ENCODE data around the gene ANGPT4.

DNA sequence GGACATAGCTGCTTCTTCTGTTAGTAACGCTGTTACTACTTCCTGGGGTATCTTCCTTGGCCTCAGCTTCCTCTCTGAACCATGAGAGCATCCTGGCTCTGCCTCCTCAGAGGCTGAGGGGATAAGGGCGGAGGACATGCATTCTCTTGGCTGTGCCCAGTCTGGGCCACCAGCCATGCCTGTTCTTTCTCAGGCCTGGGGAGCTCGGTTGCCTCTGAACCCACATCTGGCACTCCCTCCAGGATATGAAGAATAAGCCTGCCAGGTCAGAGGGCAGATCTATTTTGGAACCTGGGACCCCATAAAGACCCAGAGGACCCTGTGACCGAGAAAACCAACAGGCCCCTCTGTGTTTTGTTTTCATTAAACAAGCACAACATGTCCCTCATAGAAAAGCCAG, 6.6 kb upstream of the ANGPT4 start:
- TF ChIP-seq, protein P1, sequence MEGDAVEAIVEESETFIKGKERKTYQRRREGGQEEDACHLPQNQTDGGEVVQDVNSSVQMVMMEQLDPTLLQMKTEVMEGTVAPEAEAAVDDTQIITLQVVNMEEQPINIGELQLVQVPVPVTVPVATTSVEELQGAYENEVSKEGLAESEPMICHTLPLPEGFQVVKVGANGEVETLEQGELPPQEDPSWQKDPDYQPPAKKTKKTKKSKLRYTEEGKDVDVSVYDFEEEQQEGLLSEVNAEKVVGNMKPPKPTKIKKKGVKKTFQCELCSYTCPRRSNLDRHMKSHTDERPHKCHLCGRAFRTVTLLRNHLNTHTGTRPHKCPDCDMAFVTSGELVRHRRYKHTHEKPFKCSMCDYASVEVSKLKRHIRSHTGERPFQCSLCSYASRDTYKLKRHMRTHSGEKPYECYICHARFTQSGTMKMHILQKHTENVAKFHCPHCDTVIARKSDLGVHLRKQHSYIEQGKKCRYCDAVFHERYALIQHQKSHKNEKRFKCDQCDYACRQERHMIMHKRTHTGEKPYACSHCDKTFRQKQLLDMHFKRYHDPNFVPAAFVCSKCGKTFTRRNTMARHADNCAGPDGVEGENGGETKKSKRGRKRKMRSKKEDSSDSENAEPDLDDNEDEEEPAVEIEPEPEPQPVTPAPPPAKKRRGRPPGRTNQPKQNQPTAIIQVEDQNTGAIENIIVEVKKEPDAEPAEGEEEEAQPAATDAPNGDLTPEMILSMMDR (IDR thresholded peaks at IDR 0.05; ENCODE audit: borderline replicate concordance, extremely low read depth, low read length, poor library complexity, severe bottlenecking), result no peak
- no peak for TF ChIP-seq EZH2 (IDR thresholded peaks at IDR 0.05; ENCODE audit: borderline replicate concordance, low read depth, low read length, severe bottlenecking)
